ENCODE data around the gene MPP7.

MPP7 gene

GRCh38 chr10:28295336-28295735 lies 7.5 kb downstream of the MPP7 start:
- no peak for DNase-seq (ENCODE audit: low read depth)
- H3K4me3 ChIP-seq (ENCODE audit: low read length) = no peak overlapping the region
- TF ChIP-seq, protein P1, sequence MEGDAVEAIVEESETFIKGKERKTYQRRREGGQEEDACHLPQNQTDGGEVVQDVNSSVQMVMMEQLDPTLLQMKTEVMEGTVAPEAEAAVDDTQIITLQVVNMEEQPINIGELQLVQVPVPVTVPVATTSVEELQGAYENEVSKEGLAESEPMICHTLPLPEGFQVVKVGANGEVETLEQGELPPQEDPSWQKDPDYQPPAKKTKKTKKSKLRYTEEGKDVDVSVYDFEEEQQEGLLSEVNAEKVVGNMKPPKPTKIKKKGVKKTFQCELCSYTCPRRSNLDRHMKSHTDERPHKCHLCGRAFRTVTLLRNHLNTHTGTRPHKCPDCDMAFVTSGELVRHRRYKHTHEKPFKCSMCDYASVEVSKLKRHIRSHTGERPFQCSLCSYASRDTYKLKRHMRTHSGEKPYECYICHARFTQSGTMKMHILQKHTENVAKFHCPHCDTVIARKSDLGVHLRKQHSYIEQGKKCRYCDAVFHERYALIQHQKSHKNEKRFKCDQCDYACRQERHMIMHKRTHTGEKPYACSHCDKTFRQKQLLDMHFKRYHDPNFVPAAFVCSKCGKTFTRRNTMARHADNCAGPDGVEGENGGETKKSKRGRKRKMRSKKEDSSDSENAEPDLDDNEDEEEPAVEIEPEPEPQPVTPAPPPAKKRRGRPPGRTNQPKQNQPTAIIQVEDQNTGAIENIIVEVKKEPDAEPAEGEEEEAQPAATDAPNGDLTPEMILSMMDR (conservative IDR thresholded peaks at IDR 0.05; ENCODE audit: low read length) = no peak

- no peak overlapping the region for H3K4me3 ChIP-seq (ENCODE audit: low read length)
- TF ChIP-seq, protein P1 (conservative IDR thresholded peaks at IDR 0.05; ENCODE audit: low read length) = no peak
- no peak for DNase-seq (ENCODE audit: low read depth)
Observed at GRCh38 chr10:28294809-28295208, 8.1 kb downstream of the MPP7 start.

DNA sequence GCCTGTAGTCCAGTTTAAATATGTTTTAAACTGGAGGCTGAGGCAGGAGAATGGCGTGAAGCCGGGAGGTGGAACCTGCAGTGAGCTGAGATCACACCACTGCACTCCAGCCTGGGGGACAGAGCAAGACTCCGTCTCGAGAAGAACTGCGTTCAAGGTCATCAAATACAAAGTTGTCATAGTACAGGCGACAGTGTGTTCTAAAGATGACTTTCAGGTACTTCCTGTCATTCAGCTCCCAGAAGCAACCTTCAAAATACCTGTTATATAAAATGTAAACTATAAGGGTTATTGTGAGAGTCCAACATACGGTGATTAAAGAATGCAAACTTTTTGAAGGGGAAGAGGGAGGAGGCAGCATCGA lies 8.7 kb downstream of the MPP7 start:
- TF ChIP-seq, protein P1 (conservative IDR thresholded peaks at IDR 0.05; ENCODE audit: low read length) = no peak
- no peak overlapping the region for H3K4me3 ChIP-seq (ENCODE audit: low read length)
- DNase-seq (ENCODE audit: low read depth) = no peak

- DNase-seq (ENCODE audit: low read depth) = no peak
- H3K4me3 ChIP-seq (ENCODE audit: low read length) = no peak overlapping the region
- TF ChIP-seq, protein P1 (conservative IDR thresholded peaks at IDR 0.05; ENCODE audit: low read length) = no peak
Observed at GRCh38 chr10:28293236-28294168, 9.4 kb downstream of the MPP7 start.

GRCh38 chr10:28291881-28292297 lies 11.0 kb downstream of the MPP7 start:
- DNase-seq (ENCODE audit: low read depth) = peak; percentile 68
- TF ChIP-seq, protein P1 (conservative IDR thresholded peaks at IDR 0.05; ENCODE audit: low read length) = no peak
- no peak overlapping the region for H3K4me3 ChIP-seq (ENCODE audit: low read length)

- TF ChIP-seq, protein P1 (conservative IDR thresholded peaks at IDR 0.05; ENCODE audit: low read length) = no peak
- H3K4me3 ChIP-seq (ENCODE audit: low read length) = no peak overlapping the region
- DNase-seq (ENCODE audit: low read depth) = no peak
Observed at GRCh38 chr10:28285816-28286215, 17.0 kb downstream of the MPP7 start.

DNA sequence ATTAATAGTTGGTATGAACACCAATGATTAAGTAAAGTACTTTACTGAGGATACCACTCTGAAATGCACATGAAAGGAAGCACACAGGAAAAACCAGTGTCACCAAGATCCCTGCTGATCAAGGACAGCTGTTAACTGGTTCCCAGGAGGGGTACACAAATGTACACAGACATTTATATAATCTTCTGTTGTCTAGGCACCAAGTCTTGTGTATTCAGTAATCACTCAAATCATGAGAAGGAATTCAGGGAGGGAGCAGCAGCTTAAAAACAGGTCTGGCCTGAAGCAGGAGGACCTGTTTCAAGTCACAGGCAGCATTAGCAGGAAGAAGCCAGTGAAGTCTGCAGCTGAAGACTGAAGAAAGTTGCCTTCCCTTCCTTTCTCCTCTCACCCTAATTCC lies 18.7 kb downstream of the MPP7 start:
- H3K4me3 ChIP-seq (ENCODE audit: low read length) = no peak overlapping the region

More for the DNA sequence above, 18.7 kb downstream of the MPP7 start:
- no peak for DNase-seq (ENCODE audit: low read depth)
- TF ChIP-seq, protein P1 (conservative IDR thresholded peaks at IDR 0.05; ENCODE audit: low read length) = no peak

Measured in AG10803 (cell line).